GM12892 (cell line): ENCODE results near the gene CLECL1.
"Not testable (repeated sequence)": the region's sequence is repeated elsewhere in the genome, so short reads cannot be mapped to it uniquely, and the experiment has no call there.

Source experiments
- DNase-seq: peaks from one replicate; pipeline ENCODE4 v3.0.0; 2011; ENCODE audit not compliant: insufficient read length
- FAIRE-seq: peaks from 2 replicates; lab custom pipeline; 2011; peaks lifted over from hg19 to GRCh38; lab: Jason Lieb, UNC
- POLR2A ChIP-seq: IDR thresholded peaks from 2 replicates; pipeline ENCODE4 v1.6.1; 2011; ENCODE audit warnings: low read depth, low read length, control low read depth
- POLR2AphosphoS5 ChIP-seq: IDR thresholded peaks from 2 replicates; pipeline ENCODE4 v1.6.1; 2011; ENCODE audit warnings: low read depth, low read length, control low read depth
- TAF1 ChIP-seq: IDR thresholded peaks from 2 replicates; pipeline ENCODE4 v1.6.1; 2011; ENCODE audit warnings: low read depth, mild to moderate bottlenecking, control low read depth, low read length, borderline replicate concordance

CLECL1 gene

GRCh38 chr12:9730011-9730410 is 2.9 kb downstream of the CLECL1 start:
- DNase-seq (no peak), FAIRE-seq (peak; percentile 61)
- TF ChIP-seq TAF1 = no peak
- TF ChIP-seq POLR2AphosphoS5 = no peak
- no peak for TF ChIP-seq POLR2A

GRCh38 chr12:9729082-9729481 is 3.8 kb downstream of the CLECL1 start:
- TF ChIP-seq TAF1 (no peak), POLR2AphosphoS5 (no peak), POLR2A (no peak)
- DNase-seq (no peak), FAIRE-seq (no peak)

- DNase-seq (no peak), FAIRE-seq (no peak)
- TF ChIP-seq POLR2AphosphoS5 (no peak), POLR2A (no peak), TAF1 (no peak)
These were observed 5.1 kb downstream of the CLECL1 start for GRCh38 chr12:9727813-9728212.

- FAIRE-seq = no peak
- TF ChIP-seq TAF1 (no peak), POLR2A (no peak), POLR2AphosphoS5 (no peak)
- DNase-seq = no peak
These were observed 7.6 kb downstream of the CLECL1 start for GRCh38 chr12:9725213-9725870.

- DNase-seq (no peak), FAIRE-seq (peak; percentile 44)
- no peak for TF ChIP-seq POLR2A
- no peak for TF ChIP-seq TAF1
- TF ChIP-seq POLR2AphosphoS5 = no peak
These were observed 8.9 kb downstream of the CLECL1 start for GRCh38 chr12:9724023-9724422.

- peak; percentile 80 for FAIRE-seq
- TF ChIP-seq TAF1 (no peak), POLR2A (no peak), POLR2AphosphoS5 (peak; percentile 31; the same call in 1 of the 2 replicates)
These were observed 11.4 kb downstream of the CLECL1 start for GRCh38 chr12:9721394-9722092.

GRCh38 chr12:9719790-9720189 is 13.1 kb downstream of the CLECL1 start:
- TF ChIP-seq POLR2AphosphoS5 = peak; percentile 74
- TF ChIP-seq TAF1 = no peak
- peak; percentile 61 for TF ChIP-seq POLR2A
- peak; percentile 94 for FAIRE-seq
- DNase-seq = no peak

More at GRCh38 chr12:9721394-9722092, 11.4 kb downstream of the CLECL1 start:
- DNase-seq = no peak

GRCh38 chr12:9718968-9719367 is 13.9 kb downstream of the CLECL1 start:
- no peak; the same call in 1 of the 2 replicates for TF ChIP-seq POLR2AphosphoS5
- TF ChIP-seq POLR2A = 0 out of 2 replicates have a peak, but pooled peaks have one; percentile 3
- no peak for DNase-seq
- no peak for FAIRE-seq

GRCh38 chr12:9717070-9717925 is 15.6 kb downstream of the CLECL1 start:
- FAIRE-seq (peak; percentile 73), DNase-seq (no peak)
- no peak for TF ChIP-seq TAF1
- no peak for TF ChIP-seq POLR2AphosphoS5
- peak; percentile 26; the same call in 1 of the 2 replicates for TF ChIP-seq POLR2A

GRCh38 chr12:9713032-9713558 is 19.8 kb downstream of the CLECL1 start:
- not testable (repeated sequence) for DNase-seq
- FAIRE-seq = peak; percentile 94

GRCh38 chr12:9711664-9712063 is 21.2 kb downstream of the CLECL1 start:
- no peak for TF ChIP-seq POLR2AphosphoS5
- TF ChIP-seq POLR2A = no peak
- no peak for TF ChIP-seq TAF1
- DNase-seq (no peak), FAIRE-seq (peak; percentile 21)
